Right lobe of liver (tissue), 4 donors: ENCODE measurements around the gene RPUSD3.

Experiments used
- CTCF ChIP-seq, 4 donors: fragments of 200-600 bp in 3 of 4; fragments of 450-650 bp in 1 of 4; IDR thresholded peaks; one replicate each; pipeline versions ENCODE4 v1.5.1 to v1.8.0; 2016 to 2022; ENCODE audit warnings: antibody characterized with exemption in 4 of 4, mild to moderate bottlenecking in 2 of 4
- POLR2A ChIP-seq: fragments of 450-650 bp; IDR thresholded peaks from one replicate; pipeline ENCODE4 v1.6.1; 2017; ENCODE audit warnings: antibody characterized with exemption, mild to moderate bottlenecking
- donor health status: DM: no; HTN: no; CAD: no.
- donor health status: DM: no; HTN: no; CAD: no.
- donor health status: DM: no; HTN: yes; CAD: no.

- TF ChIP-seq CTCF (IDR thresholded peaks at IDR 0.05): no peak
- no peak for TF ChIP-seq POLR2A
Measured at GRCh38 chr3:9889405-9889804, 45.6 kb upstream of the RPUSD3 start.
